K562 (cell line): ENCODE data around the gene KRT16. TPM values are rescaled to one million over a fixed set of nuclear protein-coding genes. Genes with fewer than 3 reads are reported as not detected.

ENCODE experiments used
- ATAC-seq: fragments of 200-7000 bp; cut with Tn5 transposase; 3 replicates; pipeline ENCODE4 v1.9.1; 2020; ENCODE audit warnings: moderate library complexity
- BruUV-seq: library from RNA; stranded (reverse); fragments of 400-500 nt; replicated peaks from 2 replicates; lab custom pipeline; 2021; lab: Mats Ljungman, UMichigan
- CTCF ChIA-PET: fragments of 300-600 bp; formaldehyde crosslinking; extraction: SDS; loops from one replicate; lab custom pipeline; 2021; ENCODE audit warnings: low intra/inter-chr PET ratio; lab: Yijun Ruan, JAX
- POLR2A ChIA-PET: fragments of 300-600, 350-650 bp; sonication (Branson Sonifier 250); formaldehyde crosslinking; extraction: SDS; loops from one replicate; lab custom pipeline; 2021; ENCODE audit warnings: antibody characterized with exemption, inconsistent platforms; lab: Yijun Ruan, JAX
- DNase-seq, 4 experiments: peaks; one replicate each; pipeline versions ENCODE4 v3.0.0 to v3.0.0-alpha.2; 2011 to 2018; ENCODE audit warnings: low spot score in 3 of 4, mixed read lengths in 3 of 4; ENCODE audit errors: extremely low read depth in 1 of 4
- FAIRE-seq: peaks from 2 replicates; lab custom pipeline; 2011; peaks lifted over from hg19 to GRCh38; lab: Jason Lieb, UNC
- H2AFZ ChIP-seq: 2 replicates; pipeline ENCODE4 v1.6.0; 2011; ENCODE audit warnings: low read depth, low read length, control low read depth, inconsistent platforms
- H3K27ac ChIP-seq: fragments of 200-600 bp; 3 replicates; pipeline ENCODE4 v1.8.0; 2011; ENCODE audit warnings: low read depth, mild to moderate bottlenecking, control low read depth, inconsistent platforms, low read length, moderate library complexity, mixed read lengths; ENCODE audit errors: extremely low read depth
- H3K27me3 ChIP-seq, 2 experiments: fragments of 300-600 bp in 1 of 2; 2 replicates in 1 of 2; 3 replicates in 1 of 2; pipeline versions ENCODE4 v1.6.0 to v1.8.0; 2011; ENCODE audit warnings: inconsistent platforms in 2 of 2, low read length in 2 of 2, mild to moderate bottlenecking in 1 of 2, mixed read lengths in 1 of 2, moderate library complexity in 1 of 2; ENCODE audit not compliant: control insufficient read depth in 2 of 2, insufficient read depth in 2 of 2
- H3K36me3 ChIP-seq: fragments of 300-600 bp; 3 replicates; pipeline ENCODE4 v1.8.0; 2011; ENCODE audit warnings: mild to moderate bottlenecking, low read length, inconsistent platforms; ENCODE audit not compliant: control insufficient read depth, insufficient read depth
- H3K4me1 ChIP-seq, 2 experiments: fragments of 200-600 bp in 1 of 2; replicated peaks in 1 of 2; 2 replicates in 1 of 2; 3 replicates in 1 of 2; pipeline versions ENCODE4 v1.5.1 to v1.8.0; 2011; ENCODE audit warnings: inconsistent platforms in 2 of 2, low read length in 2 of 2, mild to moderate bottlenecking in 1 of 2, mixed read lengths in 1 of 2, moderate library complexity in 1 of 2; ENCODE audit not compliant: control insufficient read depth in 2 of 2, insufficient read depth in 2 of 2
- H3K4me2 ChIP-seq: 2 replicates; pipeline ENCODE4 v1.6.1; 2011; ENCODE audit warnings: low read length, control low read depth, inconsistent platforms, mixed read lengths; ENCODE audit not compliant: insufficient read depth
- H3K4me3 ChIP-seq: fragments of 200-600 bp; sonication (generic), shearing (Covaris generic); 2 replicates; pipeline ENCODE4 v1.5.1; 2016; ENCODE audit warnings: control low read depth, inconsistent platforms
- H3K79me2 ChIP-seq: fragments of 200-600 bp; 3 replicates; pipeline ENCODE4 v1.8.0; 2011; ENCODE audit warnings: low read length, inconsistent platforms; ENCODE audit not compliant: control insufficient read depth, insufficient read depth
- H3K9ac ChIP-seq, 2 experiments: 2 replicates each; pipeline versions ENCODE4 v1.6.0 to v1.6.1; 2011; ENCODE audit warnings: low read depth in 2 of 2, low read length in 2 of 2, control low read depth in 1 of 2, inconsistent platforms in 1 of 2, mild to moderate bottlenecking in 1 of 2, mixed read lengths in 1 of 2; ENCODE audit not compliant: insufficient read depth in 1 of 2
- H3K9me1 ChIP-seq: one replicate; pipeline ENCODE4 v1.6.0; 2011; ENCODE audit warnings: inconsistent platforms, mild to moderate bottlenecking, low read length, moderate library complexity; ENCODE audit not compliant: control insufficient read depth, insufficient read depth
- H3K9me3 ChIP-seq: replicated peaks from 2 replicates; pipeline ENCODE4 v1.5.1; 2011; ENCODE audit warnings: low read depth, low read length, inconsistent platforms; ENCODE audit not compliant: control insufficient read depth, insufficient read depth
- H4K20me1 ChIP-seq: replicated peaks from 2 replicates; pipeline ENCODE4 v1.6.1; 2011; ENCODE audit warnings: low read length, inconsistent platforms, mixed read lengths; ENCODE audit not compliant: control insufficient read depth, insufficient read depth
- ARHGAP35 ChIP-seq: fragments of 450-650 bp; IDR thresholded peaks from 2 replicates; pipeline ENCODE4 v1.6.1; 2018; ENCODE audit not compliant: partially characterized antibody
- BHLHE40 ChIP-seq: IDR thresholded peaks from 2 replicates; pipeline ENCODE4 v1.6.1; 2011; ENCODE audit warnings: low read length, improper control_type of control experiment
- ERF ChIP-seq: fragments of 450-650 bp; formaldehyde crosslinking; IDR thresholded peaks from 2 replicates; pipeline ENCODE4 v1.4.0; 2020; ENCODE audit warnings: mild to moderate bottlenecking, mixed read lengths
- FOXA1 ChIP-seq: fragments of 450-650 bp; IDR thresholded peaks from 2 replicates; pipeline ENCODE4 v1.6.1; 2016; ENCODE audit warnings: mild to moderate bottlenecking, borderline replicate concordance
- MCM2 ChIP-seq: fragments of 450-650 bp; IDR thresholded peaks from 2 replicates; pipeline ENCODE4 v1.6.1; 2017; ENCODE audit warnings: low read depth, mild to moderate bottlenecking
- MYNN ChIP-seq, 2 experiments: sonication (generic); formaldehyde crosslinking in 1 of 2; IDR thresholded peaks; 2 replicates each; pipeline versions ENCODE4 v1.5.0 to v1.6.1; 2016 to 2020; ENCODE audit warnings: antibody characterized with exemption in 1 of 2, missing genetic modification reagents in 1 of 2
- NCOA6 ChIP-seq: fragments of 450-650 bp; IDR thresholded peaks from 2 replicates; pipeline ENCODE4 v1.6.1; 2017; ENCODE audit warnings: mild to moderate bottlenecking
- PKNOX1 ChIP-seq: fragments of 450-650 bp; IDR thresholded peaks from 2 replicates; pipeline ENCODE4 v1.6.1; 2016
- POLR3G ChIP-seq: IDR thresholded peaks from 2 replicates; pipeline ENCODE4 v1.6.1; 2011; ENCODE audit not compliant: insufficient read length, insufficient replicate concordance; ENCODE audit errors: extremely low read depth
- RAD21 ChIP-seq, 2 experiments: fragments of 250-450 bp in 1 of 2; fragments of 450-650 bp in 1 of 2; sonication (Bioruptor Pico) in 1 of 2; formaldehyde crosslinking in 1 of 2; IDR thresholded peaks in 1 of 2; conservative IDR thresholded peaks in 1 of 2; 2 replicates each; pipeline versions ENCODE4 v1.4.0 to v1.8.0; 2020 to 2022; ENCODE audit warnings: mild to moderate bottlenecking in 2 of 2, moderate library complexity in 1 of 2
- RFX7 ChIP-seq: fragments of 250-450 bp; sonication (Bioruptor Pico); IDR thresholded peaks from 2 replicates; pipeline ENCODE4 v1.5.1; 2021; ENCODE audit warnings: mild to moderate bottlenecking
- SPI1 ChIP-seq: IDR thresholded peaks from 2 replicates; pipeline ENCODE4 v1.6.1; 2011; ENCODE audit warnings: low read depth, low read length, control low read depth, borderline replicate concordance
- XRCC4 ChIP-seq: IDR thresholded peaks from one replicate; pipeline ENCODE4 v1.6.1; 2011; ENCODE audit not compliant: insufficient read depth, insufficient read length; ENCODE audit errors: extremely low read depth
- YBX1 ChIP-seq: fragments of 450-650 bp; IDR thresholded peaks from 2 replicates; pipeline ENCODE4 v1.7.1; 2016; ENCODE audit warnings: mild to moderate bottlenecking
- ZNF133 ChIP-seq: fragments of 250-450 bp; sonication (Bioruptor Pico); IDR thresholded peaks from 2 replicates; pipeline ENCODE4 v1.4.0; 2020; ENCODE audit warnings: mild to moderate bottlenecking
- ZNF644 ChIP-seq: fragments of 200-800 bp; sonication (Bioruptor generic); IDR thresholded peaks from 2 replicates; pipeline ENCODE4 v1.6.1; 2016; ENCODE audit warnings: low read depth, missing genetic modification characterization, missing compliant biosample characterization
- ZNF76 ChIP-seq: fragments of 250-450 bp; sonication (Bioruptor Pico); IDR thresholded peaks from 2 replicates; pipeline ENCODE4 v1.4.0; 2020; ENCODE audit warnings: mild to moderate bottlenecking, moderate library complexity, borderline replicate concordance
- WGBS: fragments of 100-300 bp; shearing (Covaris generic); methylation state at CpG from one replicate; pipeline ENCODE4 v1.1.6; 2016; ENCODE audit warnings: low coverage, mixed read lengths; ENCODE audit not compliant: insufficient coverage; ENCODE audit errors: missing lambda C conversion rate; 5-methylcytosine and 5-hydroxymethylcytosine counted together
- in situ Hi-C: fragments of 300-500 bp; cut with MboI; formaldehyde crosslinking; loops from 4 replicates; pipeline ENCODE4 v1.15.0; 2018; ENCODE audit warnings: inconsistent platforms, mixed read lengths
- intact Hi-C: fragments of 100-400 bp; cut with micrococcal nuclease; formaldehyde crosslinking; loops from 2 replicates; pipeline ENCODE4 v1.14.2; 2022
- polyA plus RNA-seq, 8 experiments: library from polyadenylated mRNA; depleted of rRNA in 4 of 8; stranded (reverse) in 5 of 8; unstranded in 3 of 8; fragments of >200 nt; fragmentation: Nextera tagmentation in 2 of 8; fragmentation: Illumina TruSeq in 1 of 8; extraction: Ambion mirVana in 2 of 8; extraction: Trizol in 1 of 8; gene quantifications; 2 replicates each; pipeline versions ENCODE4 v1.2.1 to v1.2.3, GENCODE V29; 2011 to 2014; ENCODE audit warnings: inconsistent platforms in 1 of 8, missing spikeins in 1 of 8
- total RNA-seq, 7 experiments: library from RNA; depleted of rRNA in 6 of 7; stranded (reverse); fragments of >200 nt in 6 of 7; fragmentation: Illumina TruSeq in 2 of 7; extraction: Trizol in 2 of 7; gene quantifications; 2 replicates each; pipeline versions ENCODE4 v1.2.1 to v1.2.3, GENCODE V29; 2011 to 2021; ENCODE audit warnings: low replicate concordance in 1 of 7
- TF ChIP-seq, protein P1 (sequence below): conservative IDR thresholded peaks from 2 replicates; pipeline ENCODE4 v1.6.1; 2011; ENCODE audit warnings: low read depth, mild to moderate bottlenecking, low read length; ENCODE audit not compliant: control insufficient read depth
- TF ChIP-seq, protein P2 (sequence below): fragments of 150-350 bp; conservative IDR thresholded peaks from 2 replicates; pipeline ENCODE4 v1.6.1; 2014; ENCODE audit warnings: low read length

The KRT16 gene
- total and polyA plus RNA-seq, 9 of the 15 experiments (the other 6 are each of a cell fraction or from before 2014, with no cell fraction given): 0.04 TPM; not detected in 8

GRCh38 chr17:41638194-41638593 is 25.6 kb upstream of the KRT16 start (continued):
- TF ChIP-seq ZNF644 (tag) (no peak), ERF (CRISPR knock-in tag) (no peak), BHLHE40 (no peak), FOXA1 (no peak), RFX7 (CRISPR knock-in tag) (no peak)

- intact Hi-C loops (no loop called here), in situ Hi-C loops (no loop called here)
- DNase-seq (no peak), ATAC-seq (no peak), FAIRE-seq (no peak)
- Histone ChIP-seq H2AFZ (no peak overlapping the region), H3K4me2 (no peak overlapping the region), H3K9me3 (no peaks in the 10 kb centered on the region), H3K79me2 (no peaks in the 10 kb centered on the region), H3K27me3 (peaks cover 0 to 8% of the 10 kb centered on the region in 2 experiments; a peak in 2 of 5 replicates), H3K27ac (no peak overlapping the region), H3K36me3 (no peaks in the 10 kb centered on the region), H3K4me1 (peaks cover 0 to 24% of the 10 kb centered on the region in 2 experiments; a peak in 3 of 5 replicates), H3K4me3 (no peak overlapping the region), H3K9ac (no peak overlapping the region), H3K9me1 (no peaks in the 10 kb centered on the region), H4K20me1 (peaks cover 5% of the 10 kb centered on the region; the same call in 1 of the 2 replicates)
- WGBS: 29% methylated on average over 9 of the region's 9 CpGs
- ChIA-PET POLR2A (interaction anchor here (0.6 kb wide), 1 partner anchor 30 kb away, joined by 3 read pairs; no protein-coding TSS in a partner anchor), CTCF (no interaction called here)
- no TSS peak for BruUV-seq
- no peak for TF ChIP-seq RAD21 (CRISPR knock-in tag; conservative IDR thresholded peaks at IDR 0.05 in 1 of 2, IDR thresholded peaks at IDR 0.05 in 1 of 2)
- no peak for TF ChIP-seq XRCC4
- no peak for TF ChIP-seq YBX1
- TF ChIP-seq MYNN (IDR thresholded peaks at IDR 0.05): no peak
- no peak for TF ChIP-seq MYNN (CRISPR knock-in tag; IDR thresholded peaks at IDR 0.05)
- no peak for TF ChIP-seq ARHGAP35
- no peak for TF ChIP-seq ZNF133
- no peak for TF ChIP-seq POLR3G
- TF ChIP-seq PKNOX1: no peak
- no peak for TF ChIP-seq NCOA6
- TF ChIP-seq MCM2: no peak
- TF ChIP-seq ZNF76 (CRISPR knock-in tag): no peak
- TF ChIP-seq, protein P1, sequence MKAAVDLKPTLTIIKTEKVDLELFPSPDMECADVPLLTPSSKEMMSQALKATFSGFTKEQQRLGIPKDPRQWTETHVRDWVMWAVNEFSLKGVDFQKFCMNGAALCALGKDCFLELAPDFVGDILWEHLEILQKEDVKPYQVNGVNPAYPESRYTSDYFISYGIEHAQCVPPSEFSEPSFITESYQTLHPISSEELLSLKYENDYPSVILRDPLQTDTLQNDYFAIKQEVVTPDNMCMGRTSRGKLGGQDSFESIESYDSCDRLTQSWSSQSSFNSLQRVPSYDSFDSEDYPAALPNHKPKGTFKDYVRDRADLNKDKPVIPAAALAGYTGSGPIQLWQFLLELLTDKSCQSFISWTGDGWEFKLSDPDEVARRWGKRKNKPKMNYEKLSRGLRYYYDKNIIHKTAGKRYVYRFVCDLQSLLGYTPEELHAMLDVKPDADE: no peak
- TF ChIP-seq, protein P2, sequence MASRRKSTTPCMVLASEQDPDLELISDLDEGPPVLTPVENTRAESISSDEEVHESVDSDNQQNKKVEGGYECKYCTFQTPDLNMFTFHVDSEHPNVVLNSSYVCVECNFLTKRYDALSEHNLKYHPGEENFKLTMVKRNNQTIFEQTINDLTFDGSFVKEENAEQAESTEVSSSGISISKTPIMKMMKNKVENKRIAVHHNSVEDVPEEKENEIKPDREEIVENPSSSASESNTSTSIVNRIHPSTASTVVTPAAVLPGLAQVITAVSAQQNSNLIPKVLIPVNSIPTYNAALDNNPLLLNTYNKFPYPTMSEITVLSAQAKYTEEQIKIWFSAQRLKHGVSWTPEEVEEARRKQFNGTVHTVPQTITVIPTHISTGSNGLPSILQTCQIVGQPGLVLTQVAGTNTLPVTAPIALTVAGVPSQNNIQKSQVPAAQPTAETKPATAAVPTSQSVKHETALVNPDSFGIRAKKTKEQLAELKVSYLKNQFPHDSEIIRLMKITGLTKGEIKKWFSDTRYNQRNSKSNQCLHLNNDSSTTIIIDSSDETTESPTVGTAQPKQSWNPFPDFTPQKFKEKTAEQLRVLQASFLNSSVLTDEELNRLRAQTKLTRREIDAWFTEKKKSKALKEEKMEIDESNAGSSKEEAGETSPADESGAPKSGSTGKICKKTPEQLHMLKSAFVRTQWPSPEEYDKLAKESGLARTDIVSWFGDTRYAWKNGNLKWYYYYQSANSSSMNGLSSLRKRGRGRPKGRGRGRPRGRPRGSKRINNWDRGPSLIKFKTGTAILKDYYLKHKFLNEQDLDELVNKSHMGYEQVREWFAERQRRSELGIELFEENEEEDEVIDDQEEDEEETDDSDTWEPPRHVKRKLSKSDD: no peak
- TF ChIP-seq SPI1: no peak
Measured at GRCh38 chr17:41636652-41637051, 24.1 kb upstream of the KRT16 start.
